ENCODE measurements around the gene MACROD2.

MACROD2 gene

DNA sequence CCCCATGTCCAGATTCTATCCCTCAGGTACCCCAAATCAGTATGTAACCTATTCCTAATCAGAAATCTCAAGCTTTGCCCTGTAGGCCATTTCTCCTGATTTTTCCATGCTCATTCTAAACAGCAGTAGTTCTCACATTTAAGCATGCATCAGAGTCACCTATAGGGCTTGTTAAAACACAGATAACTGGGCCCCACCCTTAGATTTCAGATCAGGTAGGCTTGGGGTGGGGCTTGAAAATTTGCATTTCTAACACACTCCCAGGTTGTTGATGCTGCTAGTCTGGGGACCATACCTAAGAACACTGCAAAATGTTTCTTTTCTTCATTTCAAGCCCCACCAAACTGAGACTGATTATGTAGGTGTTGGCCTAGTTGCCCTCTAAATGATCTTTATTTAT lies 963.3 kb downstream of the MACROD2 start:
- TF ChIP-seq POLR2AphosphoS5 (IDR thresholded peaks at IDR 0.05; ENCODE audit: low read depth, low read length): no peak
- TF ChIP-seq, protein P1, sequence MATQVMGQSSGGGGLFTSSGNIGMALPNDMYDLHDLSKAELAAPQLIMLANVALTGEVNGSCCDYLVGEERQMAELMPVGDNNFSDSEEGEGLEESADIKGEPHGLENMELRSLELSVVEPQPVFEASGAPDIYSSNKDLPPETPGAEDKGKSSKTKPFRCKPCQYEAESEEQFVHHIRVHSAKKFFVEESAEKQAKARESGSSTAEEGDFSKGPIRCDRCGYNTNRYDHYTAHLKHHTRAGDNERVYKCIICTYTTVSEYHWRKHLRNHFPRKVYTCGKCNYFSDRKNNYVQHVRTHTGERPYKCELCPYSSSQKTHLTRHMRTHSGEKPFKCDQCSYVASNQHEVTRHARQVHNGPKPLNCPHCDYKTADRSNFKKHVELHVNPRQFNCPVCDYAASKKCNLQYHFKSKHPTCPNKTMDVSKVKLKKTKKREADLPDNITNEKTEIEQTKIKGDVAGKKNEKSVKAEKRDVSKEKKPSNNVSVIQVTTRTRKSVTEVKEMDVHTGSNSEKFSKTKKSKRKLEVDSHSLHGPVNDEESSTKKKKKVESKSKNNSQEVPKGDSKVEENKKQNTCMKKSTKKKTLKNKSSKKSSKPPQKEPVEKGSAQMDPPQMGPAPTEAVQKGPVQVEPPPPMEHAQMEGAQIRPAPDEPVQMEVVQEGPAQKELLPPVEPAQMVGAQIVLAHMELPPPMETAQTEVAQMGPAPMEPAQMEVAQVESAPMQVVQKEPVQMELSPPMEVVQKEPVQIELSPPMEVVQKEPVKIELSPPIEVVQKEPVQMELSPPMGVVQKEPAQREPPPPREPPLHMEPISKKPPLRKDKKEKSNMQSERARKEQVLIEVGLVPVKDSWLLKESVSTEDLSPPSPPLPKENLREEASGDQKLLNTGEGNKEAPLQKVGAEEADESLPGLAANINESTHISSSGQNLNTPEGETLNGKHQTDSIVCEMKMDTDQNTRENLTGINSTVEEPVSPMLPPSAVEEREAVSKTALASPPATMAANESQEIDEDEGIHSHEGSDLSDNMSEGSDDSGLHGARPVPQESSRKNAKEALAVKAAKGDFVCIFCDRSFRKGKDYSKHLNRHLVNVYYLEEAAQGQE (IDR thresholded peaks at IDR 0.05; ENCODE audit: insufficient read depth in 1 of 2, low read depth in 2 of 2, low read length in 2 of 2): no peak
- no peak for TF ChIP-seq TAF1 (IDR thresholded peaks at IDR 0.05; ENCODE audit: borderline replicate concordance, insufficient read depth, low read length)
- TF ChIP-seq FOXP2 (optimal IDR thresholded peaks at IDR 0.05; ENCODE audit: borderline replicate concordance, extremely low read depth, extremely low read length, insufficient read depth): no peak
- no peak for TF ChIP-seq SIN3A (IDR thresholded peaks at IDR 0.05; ENCODE audit: borderline replicate concordance, insufficient read depth, low read length)

DNA sequence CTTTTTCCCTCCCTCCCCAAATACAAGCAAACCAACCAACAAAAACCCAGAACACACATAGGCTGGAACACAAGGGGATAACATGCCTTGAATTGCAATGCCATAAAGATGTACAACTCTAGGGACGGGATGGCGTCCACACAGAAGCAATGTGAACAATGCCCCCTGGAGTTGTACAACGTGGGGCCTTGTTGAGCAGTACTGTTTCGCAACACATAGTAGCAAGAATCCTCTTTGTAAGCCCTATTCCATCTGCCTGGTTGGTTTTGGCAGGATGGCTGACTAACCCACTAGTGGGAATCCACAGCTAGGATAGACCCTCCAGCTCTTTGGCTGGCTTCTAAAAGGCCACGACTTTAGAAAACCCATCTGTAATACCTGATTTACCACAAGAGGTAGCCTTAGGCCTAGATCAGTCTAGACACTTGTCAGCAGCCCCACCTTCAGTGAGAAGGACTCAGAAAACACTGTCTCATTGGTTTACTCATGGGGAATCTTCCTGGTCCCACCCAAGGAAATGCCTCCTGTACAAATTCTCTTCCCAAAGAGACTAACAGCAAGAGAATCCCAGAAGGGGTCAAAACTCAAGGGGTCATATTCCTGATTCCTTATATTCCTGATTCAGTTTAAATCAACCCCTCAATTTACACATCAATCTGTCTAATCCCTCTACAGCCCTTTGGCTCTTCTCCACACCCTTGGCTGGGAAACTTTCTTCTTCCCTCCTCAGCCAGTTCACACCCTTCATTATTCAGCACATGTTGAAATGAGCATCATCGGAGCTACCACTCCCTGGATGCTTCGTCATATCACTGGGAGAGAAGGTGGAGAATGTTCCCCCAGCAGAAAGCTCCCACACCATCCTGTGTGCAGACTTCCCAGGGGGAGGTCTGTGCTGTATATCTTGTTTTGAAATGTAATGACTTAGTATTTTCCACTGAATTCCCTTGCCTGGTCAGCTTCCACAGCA lies 964.5 kb downstream of the MACROD2 start:
- TF ChIP-seq, protein P1 (IDR thresholded peaks at IDR 0.05; ENCODE audit: insufficient read depth in 1 of 2, low read depth in 2 of 2, low read length in 2 of 2): no peak
- TF ChIP-seq FOXP2 (optimal IDR thresholded peaks at IDR 0.05; ENCODE audit: borderline replicate concordance, extremely low read depth, extremely low read length, insufficient read depth): no peak
- TF ChIP-seq SIN3A (IDR thresholded peaks at IDR 0.05; ENCODE audit: borderline replicate concordance, insufficient read depth, low read length): no peak
- TF ChIP-seq POLR2AphosphoS5 (IDR thresholded peaks at IDR 0.05; ENCODE audit: low read depth, low read length): no peak
- no peak for TF ChIP-seq TAF1 (IDR thresholded peaks at IDR 0.05; ENCODE audit: borderline replicate concordance, insufficient read depth, low read length)

DNA sequence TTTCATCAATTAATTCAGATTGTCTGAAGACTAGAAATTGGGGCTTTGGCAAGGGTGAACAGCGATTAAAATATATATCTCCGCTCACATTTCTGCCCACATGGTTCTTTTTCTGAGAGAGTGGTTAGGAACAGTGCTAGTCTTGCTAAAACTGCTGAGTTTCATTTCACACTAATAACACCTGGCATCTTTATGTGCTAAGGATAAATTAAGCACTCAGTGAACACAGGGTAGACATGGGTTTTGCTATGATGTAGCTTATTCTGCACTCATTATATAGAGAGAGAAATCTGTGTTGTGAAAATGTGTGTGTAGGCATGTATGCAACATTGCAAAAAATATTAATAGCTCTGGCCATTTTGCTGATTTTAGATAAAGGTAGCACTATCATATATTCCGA lies 965.5 kb downstream of the MACROD2 start:
- TF ChIP-seq TAF1 (IDR thresholded peaks at IDR 0.05; ENCODE audit: borderline replicate concordance, insufficient read depth, low read length) (no peak), SIN3A (IDR thresholded peaks at IDR 0.05; ENCODE audit: borderline replicate concordance, insufficient read depth, low read length) (no peak)
- TF ChIP-seq, protein P1 (IDR thresholded peaks at IDR 0.05; ENCODE audit: insufficient read depth in 1 of 2, low read depth in 2 of 2, low read length in 2 of 2): no peak

DNA sequence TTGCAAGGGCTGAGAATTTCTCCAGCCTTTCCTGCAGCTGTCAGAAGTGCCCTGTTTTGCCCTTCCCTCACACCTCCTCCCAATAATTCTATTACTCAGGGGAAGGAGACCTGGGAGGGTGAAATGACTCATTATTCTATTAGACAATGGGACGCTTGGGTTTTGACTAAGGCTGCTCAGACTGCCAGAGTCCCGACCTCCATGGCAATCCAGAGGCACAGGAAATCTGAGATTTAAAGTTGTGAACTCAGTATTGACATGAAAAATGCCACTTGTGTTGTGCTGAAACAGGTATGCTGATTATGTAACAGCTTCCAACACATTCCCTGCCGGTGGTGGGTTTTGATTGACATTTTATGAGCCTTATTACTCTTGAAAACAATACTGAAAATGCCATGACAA lies 967.9 kb downstream of the MACROD2 start:
- TF ChIP-seq TAF1 (IDR thresholded peaks at IDR 0.05; ENCODE audit: borderline replicate concordance, insufficient read depth, low read length): no peak
- no peak for TF ChIP-seq SIN3A (IDR thresholded peaks at IDR 0.05; ENCODE audit: borderline replicate concordance, insufficient read depth, low read length)
- TF ChIP-seq, protein P1 (IDR thresholded peaks at IDR 0.05; ENCODE audit: insufficient read depth in 1 of 2, low read depth in 2 of 2, low read length in 2 of 2): no peak
- no peak for TF ChIP-seq FOXP2 (optimal IDR thresholded peaks at IDR 0.05; ENCODE audit: borderline replicate concordance, extremely low read depth, extremely low read length, insufficient read depth)
- TF ChIP-seq POLR2AphosphoS5 (IDR thresholded peaks at IDR 0.05; ENCODE audit: low read depth, low read length): no peak
